Activated T-helper 17 cell treated with anti-CD3 and anti-CD28 coated beads, Interleukin-2, amount 50 U/mL, for 72 hours (primary cell): Measurements from ENCODE around the gene KCNA3. TPM values are rescaled to one million over a fixed set of nuclear protein-coding genes. Genes with fewer than 3 reads are reported as not detected.
"Not testable (repeated sequence)": the region's sequence is repeated elsewhere in the genome, so short reads cannot be mapped to it uniquely, and the experiment has no call there.

Experiments
- ATAC-seq: fragments of 150-1000 bp; cut with Tn5 transposase; replicated peaks from 2 replicates; pipeline ENCODE4 v1.10.0; 2021; ENCODE audit warnings: mild to moderate bottlenecking, moderate library complexity
- H3K27ac Mint-ChIP-seq: one replicate; pipeline ENCODE4 v1.8.0; 2022; ENCODE audit warnings: mixed read lengths
- H3K27me3 Mint-ChIP-seq: one replicate; pipeline ENCODE4 v1.8.0; 2022; ENCODE audit warnings: mixed read lengths
- H3K36me3 Mint-ChIP-seq: one replicate; pipeline ENCODE4 v1.8.0; 2022; ENCODE audit warnings: low read depth, mild to moderate bottlenecking, mixed read lengths
- H3K4me1 Mint-ChIP-seq: one replicate; pipeline ENCODE4 v1.8.0; 2022; ENCODE audit warnings: mixed read lengths
- H3K4me3 Mint-ChIP-seq: one replicate; pipeline ENCODE4 v1.8.0; 2022; ENCODE audit warnings: mild to moderate bottlenecking, mixed read lengths
- H3K9me3 Mint-ChIP-seq: one replicate; pipeline ENCODE4 v1.8.0; 2022; ENCODE audit warnings: mixed read lengths
- total RNA-seq, 2 donors: library from RNA; stranded (reverse); gene quantifications; one replicate each; pipeline ENCODE4 v1.2.3, GENCODE V29; 2022

KCNA3 gene
- total RNA-seq, 2 donors from 2014 or later, result 22.7 to 61.7 TPM

- Mint-ChIP-seq H3K4me3 (no peak overlapping the region), H3K4me1 (peaks cover 27% of the 10 kb centered on the region), H3K36me3 (peaks cover 40% of the 10 kb centered on the region), H3K9me3 (no peaks in the 10 kb centered on the region), H3K27ac (peak overlapping the region; percentile 100), H3K27me3 (no peaks in the 10 kb centered on the region)
- peak; percentile 60 for ATAC-seq
These were observed 2.6 kb downstream of the KCNA3 start for GRCh38 chr1:110672001-110672752.

- ATAC-seq, result no peak
- no peaks in the 10 kb centered on the region for H3K27me3 Mint-ChIP-seq
- H3K9me3 Mint-ChIP-seq, result no peaks in the 10 kb centered on the region
- peaks cover 27% of the 10 kb centered on the region for H3K4me1 Mint-ChIP-seq
- H3K4me3 Mint-ChIP-seq, result no peak overlapping the region
- H3K36me3 Mint-ChIP-seq, result peaks cover 40% of the 10 kb centered on the region
- peak overlapping the region; percentile 100 for H3K27ac Mint-ChIP-seq
These were observed 3.4 kb downstream of the KCNA3 start for GRCh38 chr1:110671361-110671760.

GRCh38 chr1:110668549-110668948, 6.2 kb downstream of the KCNA3 start:
- H3K4me3 Mint-ChIP-seq, result no peak overlapping the region
- H3K9me3 Mint-ChIP-seq, result no peaks in the 10 kb centered on the region
- peak; percentile 11 for ATAC-seq
- H3K27ac Mint-ChIP-seq, result peak overlapping the region; percentile 87
- H3K4me1 Mint-ChIP-seq, result peaks cover 20% of the 10 kb centered on the region
- H3K36me3 Mint-ChIP-seq, result peaks cover 37% of the 10 kb centered on the region
- no peaks in the 10 kb centered on the region for H3K27me3 Mint-ChIP-seq

- Mint-ChIP-seq H3K4me1 (peaks cover 17% of the 10 kb centered on the region), H3K27me3 (no peaks in the 10 kb centered on the region), H3K4me3 (no peak overlapping the region), H3K9me3 (no peaks in the 10 kb centered on the region), H3K27ac (peak overlapping the region; percentile 87), H3K36me3 (peaks cover 37% of the 10 kb centered on the region)
- ATAC-seq, result no peak
These were observed 7.0 kb downstream of the KCNA3 start for GRCh38 chr1:110667776-110668175.

- no peak for ATAC-seq
- Mint-ChIP-seq H3K36me3 (peaks cover 50% of the 10 kb centered on the region), H3K27ac (no peak overlapping the region), H3K27me3 (no peaks in the 10 kb centered on the region), H3K9me3 (no peaks in the 10 kb centered on the region), H3K4me1 (peaks cover 5% of the 10 kb centered on the region), H3K4me3 (no peak overlapping the region)
These were observed 11.5 kb downstream of the KCNA3 start for GRCh38 chr1:110663241-110663640.

- H3K36me3 Mint-ChIP-seq, result peaks cover 83% of the 10 kb centered on the region
- not testable (repeated sequence) for H3K27ac Mint-ChIP-seq, H3K27me3 Mint-ChIP-seq, H3K4me1 Mint-ChIP-seq, H3K9me3 Mint-ChIP-seq, ATAC-seq, H3K4me3 Mint-ChIP-seq
These were observed 15.2 kb downstream of the KCNA3 start for GRCh38 chr1:110659559-110659958.

GRCh38 chr1:110657351-110657750, 17.4 kb downstream of the KCNA3 start:
- peaks cover 5% of the 10 kb centered on the region for H3K4me1 Mint-ChIP-seq
- peak overlapping the region; percentile 37 for H3K4me3 Mint-ChIP-seq
- ATAC-seq, result peak; percentile 79
- H3K9me3 Mint-ChIP-seq, result no peaks in the 10 kb centered on the region
- peaks cover 80% of the 10 kb centered on the region for H3K36me3 Mint-ChIP-seq
- H3K27me3 Mint-ChIP-seq, result no peaks in the 10 kb centered on the region
- H3K27ac Mint-ChIP-seq, result no peak overlapping the region

GRCh38 chr1:110650609-110651008, 24.1 kb downstream of the KCNA3 start:
- peaks cover 21% of the 10 kb centered on the region for H3K36me3 Mint-ChIP-seq
- H3K27ac Mint-ChIP-seq, result no peak overlapping the region
- no peak for ATAC-seq
- H3K27me3 Mint-ChIP-seq, result no peaks in the 10 kb centered on the region
- peaks cover 15% of the 10 kb centered on the region for H3K4me1 Mint-ChIP-seq
- H3K9me3 Mint-ChIP-seq, result no peaks in the 10 kb centered on the region
- no peak overlapping the region for H3K4me3 Mint-ChIP-seq

- Mint-ChIP-seq H3K9me3 (no peaks in the 10 kb centered on the region), H3K36me3 (peaks cover 5% of the 10 kb centered on the region), H3K4me1 (peaks cover 19% of the 10 kb centered on the region), H3K27ac (no peak overlapping the region), H3K4me3 (no peak overlapping the region), H3K27me3 (no peaks in the 10 kb centered on the region)
- peak; percentile 44 for ATAC-seq
These were observed 26.3 kb downstream of the KCNA3 start for GRCh38 chr1:110648417-110648816.

- Mint-ChIP-seq H3K4me1 (peaks cover 24% of the 10 kb centered on the region), H3K27ac (no peak overlapping the region), H3K9me3 (no peaks in the 10 kb centered on the region), H3K4me3 (no peak overlapping the region), H3K27me3 (no peaks in the 10 kb centered on the region), H3K36me3 (no peaks in the 10 kb centered on the region)
- ATAC-seq, result peak; percentile 78
These were observed 27.4 kb downstream of the KCNA3 start for GRCh38 chr1:110647254-110647891.

- no peaks in the 10 kb centered on the region for H3K36me3 Mint-ChIP-seq
- H3K27ac Mint-ChIP-seq, result peak overlapping the region; percentile 76
- H3K9me3 Mint-ChIP-seq, result no peaks in the 10 kb centered on the region
- H3K4me1 Mint-ChIP-seq, result peaks cover 34% of the 10 kb centered on the region
- H3K27me3 Mint-ChIP-seq, result no peaks in the 10 kb centered on the region
- no peak overlapping the region for H3K4me3 Mint-ChIP-seq
- ATAC-seq, result peak; percentile 63
These were observed 28.7 kb downstream of the KCNA3 start for GRCh38 chr1:110645821-110646735.

GRCh38 chr1:110645211-110645610, 29.5 kb downstream of the KCNA3 start:
- Mint-ChIP-seq H3K27ac (no peak overlapping the region), H3K27me3 (no peaks in the 10 kb centered on the region), H3K4me3 (peak overlapping the region; percentile 5)

GRCh38 chr1:110643879-110644472, 30.8 kb downstream of the KCNA3 start:
- Mint-ChIP-seq H3K27me3 (no peaks in the 10 kb centered on the region), H3K36me3 (no peaks in the 10 kb centered on the region), H3K4me1 (peaks cover 48% of the 10 kb centered on the region), H3K27ac (no peak overlapping the region), H3K4me3 (no peak overlapping the region), H3K9me3 (peaks cover 11% of the 10 kb centered on the region)
- no peak for ATAC-seq

More at GRCh38 chr1:110645211-110645610, 29.5 kb downstream of the KCNA3 start:
- peaks cover 3% of the 10 kb centered on the region for H3K9me3 Mint-ChIP-seq
- no peak for ATAC-seq
- no peaks in the 10 kb centered on the region for H3K36me3 Mint-ChIP-seq
- H3K4me1 Mint-ChIP-seq, result peaks cover 37% of the 10 kb centered on the region

- H3K27ac Mint-ChIP-seq, result peak overlapping the region; percentile 22
- no peak for ATAC-seq
- peaks cover 61% of the 10 kb centered on the region for H3K4me1 Mint-ChIP-seq
- H3K27me3 Mint-ChIP-seq, result no peaks in the 10 kb centered on the region
- no peaks in the 10 kb centered on the region for H3K36me3 Mint-ChIP-seq
- peaks cover 11% of the 10 kb centered on the region for H3K9me3 Mint-ChIP-seq
- H3K4me3 Mint-ChIP-seq, result no peak overlapping the region
These were observed 34.9 kb downstream of the KCNA3 start for GRCh38 chr1:110639724-110640386.
